Gastroesophageal sphincter (tissue), 4 donors: ENCODE results near the gene CELF2. TPM values are rescaled to one million over a fixed set of nuclear protein-coding genes. Genes with fewer than 3 reads are reported as not detected.

Experiments used
- ATAC-seq: fragments of 150-250 bp; one replicate; pipeline ENCODE4 v1.9.1; 2016; ENCODE audit warnings: mild to moderate bottlenecking, moderate library complexity
- H3K27ac ChIP-seq, 4 donors: fragments of 200-600 bp; sonication (generic) in 3 of 4; 1 replicate in 3 of 4; 2 replicates in 1 of 4; pipeline ENCODE4 v1.5.1; 2016 to 2019
- H3K27me3 ChIP-seq: fragments of 200-600 bp; sonication (generic); one replicate; pipeline ENCODE4 v1.5.1; 2019
- H3K36me3 ChIP-seq, 2 donors: fragments of 200-600 bp; sonication (generic); one replicate each; pipeline ENCODE4 v1.5.1; 2019; ENCODE audit warnings: control low read depth in 1 of 2
- H3K4me1 ChIP-seq, 3 donors: fragments of 200-600 bp; sonication (generic); 1 replicate in 2 of 3; 2 replicates in 1 of 3; pipeline ENCODE4 v1.5.1; 2016 to 2019; ENCODE audit warnings: control low read depth in 2 of 3
- H3K4me3 ChIP-seq, 2 donors: fragments of 200-600 bp; sonication (generic); one replicate each; pipeline ENCODE4 v1.5.1; 2019; ENCODE audit warnings: mild to moderate bottlenecking in 1 of 2, moderate library complexity in 1 of 2
- H3K9me3 ChIP-seq, 3 donors: fragments of 200-600 bp; sonication (generic); one replicate each; pipeline ENCODE4 v1.5.1; 2017 to 2019; ENCODE audit warnings: control low read depth in 2 of 3
- CTCF ChIP-seq, 4 experiments: fragments of 200-600 bp in 2 of 4; fragments of 450-650 bp in 2 of 4; sonication (generic) in 1 of 4; IDR thresholded peaks; one replicate each; pipeline ENCODE4 v1.5.1; 2017 to 2019; ENCODE audit warnings: antibody characterized with exemption in 4 of 4, mild to moderate bottlenecking in 2 of 4, moderate library complexity in 2 of 4
- EP300 ChIP-seq: sonication (generic); formaldehyde crosslinking; IDR thresholded peaks from one replicate; pipeline ENCODE4 v1.6.1; 2017; ENCODE audit warnings: antibody characterized with exemption, mild to moderate bottlenecking
- POLR2A ChIP-seq, 2 donors: fragments of 450-650 bp; IDR thresholded peaks; one replicate each; pipeline ENCODE4 v1.6.1; 2017; ENCODE audit warnings: antibody characterized with exemption in 2 of 2, mild to moderate bottlenecking in 2 of 2, moderate library complexity in 1 of 2
- POLR2AphosphoS5 ChIP-seq: sonication (generic); formaldehyde crosslinking; IDR thresholded peaks from one replicate; pipeline ENCODE4 v1.6.1; 2017; ENCODE audit warnings: antibody characterized with exemption
- WGBS, 2 donors: methylation state at CpG; one replicate each; pipeline ENCODE4 v1.1.5; 2018; ENCODE audit warnings: low coverage in 1 of 2; 5-methylcytosine and 5-hydroxymethylcytosine counted together
- total RNA-seq, 4 donors: library from RNA; depleted of rRNA; stranded (reverse); fragments of >200 nt; gene quantifications; one replicate each; pipeline ENCODE4 v1.1.0, GENCODE V29; 2016

The CELF2 gene
- total RNA-seq, 4 donors from 2014 or later = 82.4 to 122 (median 110) TPM

GRCh38 chr10:10977226-10977956, 40.3 kb upstream of the CELF2 start:
- H3K27ac ChIP-seq = peak overlapping the region; percentile 39 to 63 (median 62)
- H3K36me3 ChIP-seq = no peaks in the 10 kb centered on the region
- WGBS, 2 donors = 52 to 53% methylated on average over 2 of the region's 2 CpGs
- H3K9me3 ChIP-seq = no peaks in the 10 kb centered on the region
- TF ChIP-seq EP300 (no peak), CTCF (IDR thresholded peaks at IDR 0.05) (no peak), POLR2A (IDR thresholded peaks at IDR 0.05) (no peak), POLR2AphosphoS5 (peak; percentile 63)
- no peaks in the 10 kb centered on the region for H3K27me3 ChIP-seq
- peaks cover 4 to 40% (median 9%) of the 10 kb centered on the region in 3 donors for H3K4me1 ChIP-seq
- ATAC-seq = peak; percentile 91
- no peak overlapping the region for H3K4me3 ChIP-seq

GRCh38 chr10:10977978-10978377, 39.7 kb upstream of the CELF2 start:
- Histone ChIP-seq H3K9me3 (no peaks in the 10 kb centered on the region), H3K36me3 (no peaks in the 10 kb centered on the region), H3K27ac (peak overlapping the region in 2 of 4 donors; percentile 63), H3K4me1 (peaks cover 4 to 40% (median 9%) of the 10 kb centered on the region in 3 donors), H3K4me3 (no peak overlapping the region), H3K27me3 (no peaks in the 10 kb centered on the region)
- ATAC-seq = no peak
- TF ChIP-seq CTCF (IDR thresholded peaks at IDR 0.05) (no peak), POLR2AphosphoS5 (no peak), EP300 (no peak), POLR2A (IDR thresholded peaks at IDR 0.05) (no peak)
- WGBS, 2 donors = 68 to 79% methylated on average over 2 of the region's 2 CpGs

- Histone ChIP-seq H3K9me3 (no peaks in the 10 kb centered on the region), H3K4me3 (no peak overlapping the region), H3K4me1 (peaks cover 0 to 18% (median 7%) of the 10 kb centered on the region in 3 donors), H3K36me3 (no peaks in the 10 kb centered on the region), H3K27ac (no peak overlapping the region), H3K27me3 (no peaks in the 10 kb centered on the region)
- ATAC-seq = no peak
- WGBS, 2 donors = 100% methylated on average over 2 of the region's 2 CpGs
- TF ChIP-seq POLR2AphosphoS5 (no peak), EP300 (no peak), CTCF (IDR thresholded peaks at IDR 0.05) (no peak), POLR2A (IDR thresholded peaks at IDR 0.05) (no peak)
Observed at GRCh38 chr10:10985361-10985760, 32.3 kb upstream of the CELF2 start.

- ATAC-seq = no peak
- Histone ChIP-seq H3K4me3 (no peak overlapping the region), H3K27ac (peak overlapping the region in 2 of 4 donors; percentile 20 to 39), H3K9me3 (no peaks in the 10 kb centered on the region), H3K4me1 (peaks cover 0 to 15% (median 7%) of the 10 kb centered on the region in 3 donors), H3K27me3 (no peaks in the 10 kb centered on the region), H3K36me3 (no peaks in the 10 kb centered on the region)
- WGBS, 2 donors = 46 to 77% methylated on average over 1 to 4 of the region's 4 CpGs
- TF ChIP-seq CTCF (IDR thresholded peaks at IDR 0.05) (no peak), POLR2AphosphoS5 (no peak), POLR2A (IDR thresholded peaks at IDR 0.05) (no peak), EP300 (no peak)
Observed at GRCh38 chr10:10986606-10987005, 31.1 kb upstream of the CELF2 start.

- H3K4me3 ChIP-seq = no peak overlapping the region
- no peaks in the 10 kb centered on the region for H3K9me3 ChIP-seq
- peak overlapping the region in 1 of 4 donors; percentile 39 for H3K27ac ChIP-seq
- H3K27me3 ChIP-seq = no peaks in the 10 kb centered on the region
- peaks cover 0 to 15% (median 7%) of the 10 kb centered on the region in 3 donors for H3K4me1 ChIP-seq
- no peak for ATAC-seq
- TF ChIP-seq POLR2A (IDR thresholded peaks at IDR 0.05) = no peak
- no peak for TF ChIP-seq CTCF (IDR thresholded peaks at IDR 0.05)
- TF ChIP-seq EP300 = no peak
- no peak for TF ChIP-seq POLR2AphosphoS5
- 81 to 84% methylated on average over 6 of the region's 6 CpGs for WGBS, 2 donors
- no peaks in the 10 kb centered on the region for H3K36me3 ChIP-seq
Observed at GRCh38 chr10:10987111-10987510, 30.6 kb upstream of the CELF2 start.
